PFSK-1 (cell line): ENCODE results near the gene GKN1.

ENCODE experiments used
- FOXP2 ChIP-seq: optimal IDR thresholded peaks from 2 replicates; pipeline ENCODE3; 2011; ENCODE audit warnings: borderline replicate concordance, control low read depth, inconsistent platforms; ENCODE audit not compliant: insufficient read depth; ENCODE audit errors: extremely low read length, extremely low read depth
- POLR2AphosphoS5 ChIP-seq: IDR thresholded peaks from 2 replicates; pipeline ENCODE4 v1.6.1; 2012; ENCODE audit warnings: low read depth, mild to moderate bottlenecking, control low read depth, low read length, moderate library complexity
- REST ChIP-seq, 2 experiments: IDR thresholded peaks; 2 replicates each; pipeline versions ENCODE4 v1.6.1 to v1.8.0; 2011 to 2012; ENCODE audit warnings: low read depth in 2 of 2, low read length in 2 of 2, control low read depth in 1 of 2, inconsistent platforms in 1 of 2, mild to moderate bottlenecking in 1 of 2, moderate library complexity in 1 of 2; ENCODE audit not compliant: insufficient read depth in 1 of 2
- SIN3A ChIP-seq: IDR thresholded peaks from 2 replicates; pipeline ENCODE4 v1.6.1; 2012; ENCODE audit warnings: mild to moderate bottlenecking, low read length, moderate library complexity, borderline replicate concordance; ENCODE audit not compliant: insufficient read depth
- TAF1 ChIP-seq: IDR thresholded peaks from 2 replicates; pipeline ENCODE4 v1.6.1; 2012; ENCODE audit warnings: low read length, control low read depth, borderline replicate concordance; ENCODE audit not compliant: insufficient read depth

The GKN1 gene

GRCh38 chr2:68936889-68937288, 37.5 kb upstream of the GKN1 start:
- TF ChIP-seq TAF1, result no peak
- TF ChIP-seq REST (IDR thresholded peaks at IDR 0.05; ENCODE audit: insufficient read depth in 1 of 2, low read depth in 2 of 2, low read length in 2 of 2), result no peak

- no peak for TF ChIP-seq POLR2AphosphoS5
- no peak for TF ChIP-seq TAF1
- no peak for TF ChIP-seq FOXP2
- TF ChIP-seq REST (IDR thresholded peaks at IDR 0.05; ENCODE audit: insufficient read depth in 1 of 2, low read depth in 2 of 2, low read length in 2 of 2), result no peak
- TF ChIP-seq SIN3A, result no peak
Observed at GRCh38 chr2:68937346-68938055, 36.9 kb upstream of the GKN1 start.

GRCh38 chr2:68938938-68939337, 35.5 kb upstream of the GKN1 start:
- no peak for TF ChIP-seq SIN3A
- no peak for TF ChIP-seq TAF1
- TF ChIP-seq POLR2AphosphoS5, result no peak
- no peak for TF ChIP-seq REST (IDR thresholded peaks at IDR 0.05; ENCODE audit: insufficient read depth in 1 of 2, low read depth in 2 of 2, low read length in 2 of 2)
- TF ChIP-seq FOXP2, result no peak

- TF ChIP-seq POLR2AphosphoS5 (no peak), FOXP2 (no peak), REST (IDR thresholded peaks at IDR 0.05; ENCODE audit: insufficient read depth in 1 of 2, low read depth in 2 of 2, low read length in 2 of 2) (no peak), SIN3A (no peak), TAF1 (no peak)
Observed at GRCh38 chr2:68939962-68940361, 34.5 kb upstream of the GKN1 start.

- no peak for TF ChIP-seq SIN3A
Observed at GRCh38 chr2:68940369-68940768, 34.1 kb upstream of the GKN1 start.
